Keratinocyte (primary cell): ENCODE data around the gene RPL26. TPM values are rescaled to one million over a fixed set of nuclear protein-coding genes. Genes with fewer than 3 reads are reported as not detected.
A peak's percentile ranks its signal among the peaks of the same experiment; 100 is the strongest.

ENCODE experiments used
- DNase-seq: peaks from one replicate; pipeline ENCODE4 v3.0.0-alpha.2; 2011; ENCODE audit warnings: low read depth, missing footprints, low spot score
- FAIRE-seq: peaks from 2 replicates; lab custom pipeline; 2011; peaks lifted over from hg19 to GRCh38; lab: Jason Lieb, UNC
- H2AFZ ChIP-seq: 2 replicates; pipeline ENCODE4 v1.6.0; 2012; ENCODE audit warnings: low read length, control low read depth, inconsistent platforms; ENCODE audit not compliant: control insufficient read depth
- H3K27ac ChIP-seq: 2 replicates; pipeline ENCODE4 v1.5.1; 2011; ENCODE audit warnings: low read length; ENCODE audit not compliant: control insufficient read depth, insufficient read depth
- H3K27me3 ChIP-seq: 3 replicates; pipeline ENCODE4 v1.6.0; 2011; ENCODE audit warnings: low read length; ENCODE audit not compliant: control insufficient read depth, insufficient read depth; ENCODE audit errors: extremely low read depth
- H3K36me3 ChIP-seq, 2 experiments: 2 replicates in 1 of 2; 3 replicates in 1 of 2; pipeline ENCODE4 v1.5.1; 2011; ENCODE audit warnings: low read length in 2 of 2, mild to moderate bottlenecking in 1 of 2; ENCODE audit not compliant: control insufficient read depth in 2 of 2, insufficient read depth in 2 of 2; ENCODE audit errors: extremely low read depth in 1 of 2
- H3K4me1 ChIP-seq: 3 replicates; pipeline ENCODE4 v1.5.1; 2011; ENCODE audit warnings: low read length; ENCODE audit not compliant: control insufficient read depth, insufficient read depth; ENCODE audit errors: extremely low read depth
- H3K4me2 ChIP-seq: 3 replicates; pipeline ENCODE4 v1.6.0; 2011; ENCODE audit warnings: low read depth, low read length; ENCODE audit not compliant: control insufficient read depth, insufficient read depth; ENCODE audit errors: extremely low read depth
- H3K4me3 ChIP-seq, 3 experiments: fragments of 200-600 bp in 1 of 3; sonication (generic) in 1 of 3; 2 replicates in 2 of 3; 3 replicates in 1 of 3; pipeline ENCODE4 v1.5.1; 2011 to 2016; ENCODE audit warnings: low read length in 3 of 3, mild to moderate bottlenecking in 3 of 3, control low read depth in 2 of 3, inconsistent platforms in 1 of 3, low read depth in 1 of 3, mixed read lengths in 1 of 3, mixed run types in 1 of 3, moderate library complexity in 1 of 3; ENCODE audit not compliant: control insufficient read depth in 2 of 3, insufficient read depth in 2 of 3; ENCODE audit errors: extremely low read depth in 1 of 3
- H3K79me2 ChIP-seq: 2 replicates; pipeline ENCODE4 v1.6.0; 2012; ENCODE audit warnings: low read length; ENCODE audit not compliant: control insufficient read depth, insufficient read depth
- H3K9ac ChIP-seq: 3 replicates; pipeline ENCODE4 v1.6.0; 2011; ENCODE audit warnings: low read length; ENCODE audit not compliant: control insufficient read depth, insufficient read depth; ENCODE audit errors: extremely low read depth
- H3K9me1 ChIP-seq: 3 replicates; pipeline ENCODE4 v1.6.0; 2011; ENCODE audit warnings: low read length; ENCODE audit not compliant: control insufficient read depth, insufficient read depth; ENCODE audit errors: extremely low read depth
- H3K9me3 ChIP-seq: 2 replicates; pipeline ENCODE4 v1.5.1; 2012; ENCODE audit warnings: low read depth, low read length; ENCODE audit not compliant: control insufficient read depth
- H4K20me1 ChIP-seq: 3 replicates; pipeline ENCODE4 v1.6.0; 2011; ENCODE audit warnings: low read length; ENCODE audit not compliant: control insufficient read depth, insufficient read depth; ENCODE audit errors: extremely low read depth
- EZH2 ChIP-seq: IDR thresholded peaks from one replicate; pipeline ENCODE4 v1.6.1; 2012; ENCODE audit warnings: inconsistent platforms, mild to moderate bottlenecking, low read length, moderate library complexity
- dilution Hi-C: fragments of 300-500 bp; cut with MboI; formaldehyde crosslinking; loops from one replicate; pipeline ENCODE4 v1.7.0; 2020; ENCODE audit warnings: low sequenced_read_pairs; ENCODE audit not compliant: extremely low pct_ligation_motif_present
- polyA plus RNA-seq, 5 experiments: library from polyadenylated mRNA; depleted of rRNA in 3 of 5; stranded (reverse) in 3 of 5; stranded (forward) in 1 of 5; unstranded in 1 of 5; fragments of >200 nt; gene quantifications; 1 replicate in 1 of 5; 2 replicates in 3 of 5; 3 replicates in 1 of 5; pipeline versions ENCODE4 v1.2.1 to v1.2.3, GENCODE V29; 2011 to 2012; ENCODE audit warnings: missing spikeins in 2 of 5, low read depth in 1 of 5, low replicate concordance in 1 of 5
- TF ChIP-seq, protein P1 (sequence below), 3 experiments: IDR thresholded peaks in 1 of 3; conservative IDR thresholded peaks in 1 of 3; optimal IDR thresholded peaks in 1 of 3; 2 replicates in 2 of 3; 3 replicates in 1 of 3; pipeline versions ENCODE3 to v1.5.1; 2011; ENCODE audit warnings: low read length in 3 of 3, mild to moderate bottlenecking in 3 of 3, moderate library complexity in 2 of 3, control low read depth in 1 of 3, inconsistent platforms in 1 of 3; ENCODE audit not compliant: insufficient read depth in 2 of 3; ENCODE audit errors: extremely low read depth in 1 of 3

Gene RPL26
- polyA plus RNA-seq, 1 donor (not counting 4 experiments of a cell fraction or from before 2014, with no cell fraction given), result 5,909 TPM

DNA sequence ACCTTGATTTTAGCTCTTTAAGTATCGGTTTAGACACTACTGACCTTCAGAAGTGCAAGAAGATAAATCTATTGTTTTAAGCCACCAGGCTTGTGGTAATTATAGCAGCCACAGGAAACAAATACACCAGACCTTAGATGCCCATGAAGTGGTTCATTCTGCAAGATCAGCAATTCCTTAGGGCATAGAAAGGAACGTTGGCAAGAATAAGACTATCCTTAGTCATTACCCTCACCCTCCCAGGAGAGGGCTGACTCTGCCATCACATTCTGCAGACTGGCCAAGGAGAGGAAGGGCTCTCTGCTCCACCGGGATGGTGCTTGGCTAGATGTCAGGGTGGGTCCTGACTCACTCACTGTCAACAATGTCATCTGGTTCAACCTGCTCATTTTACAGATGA, 38.6 kb upstream of the RPL26 start:
- Histone ChIP-seq H3K9ac (no peak overlapping the region), H3K9me3 (no peaks in the 10 kb centered on the region), H2AFZ (no peak overlapping the region), H3K4me2 (no peak overlapping the region), H3K79me2 (no peaks in the 10 kb centered on the region), H3K36me3 (no peaks in the 10 kb centered on the region), H3K27ac (no peak overlapping the region), H3K4me3 (no peak overlapping the region), H4K20me1 (no peaks in the 10 kb centered on the region), H3K27me3 (no peaks in the 10 kb centered on the region), H3K9me1 (no peaks in the 10 kb centered on the region), H3K4me1 (no peaks in the 10 kb centered on the region)
- peak; percentile 73 for FAIRE-seq
- dilution Hi-C loops, result no loop called here
- TF ChIP-seq, protein P1, sequence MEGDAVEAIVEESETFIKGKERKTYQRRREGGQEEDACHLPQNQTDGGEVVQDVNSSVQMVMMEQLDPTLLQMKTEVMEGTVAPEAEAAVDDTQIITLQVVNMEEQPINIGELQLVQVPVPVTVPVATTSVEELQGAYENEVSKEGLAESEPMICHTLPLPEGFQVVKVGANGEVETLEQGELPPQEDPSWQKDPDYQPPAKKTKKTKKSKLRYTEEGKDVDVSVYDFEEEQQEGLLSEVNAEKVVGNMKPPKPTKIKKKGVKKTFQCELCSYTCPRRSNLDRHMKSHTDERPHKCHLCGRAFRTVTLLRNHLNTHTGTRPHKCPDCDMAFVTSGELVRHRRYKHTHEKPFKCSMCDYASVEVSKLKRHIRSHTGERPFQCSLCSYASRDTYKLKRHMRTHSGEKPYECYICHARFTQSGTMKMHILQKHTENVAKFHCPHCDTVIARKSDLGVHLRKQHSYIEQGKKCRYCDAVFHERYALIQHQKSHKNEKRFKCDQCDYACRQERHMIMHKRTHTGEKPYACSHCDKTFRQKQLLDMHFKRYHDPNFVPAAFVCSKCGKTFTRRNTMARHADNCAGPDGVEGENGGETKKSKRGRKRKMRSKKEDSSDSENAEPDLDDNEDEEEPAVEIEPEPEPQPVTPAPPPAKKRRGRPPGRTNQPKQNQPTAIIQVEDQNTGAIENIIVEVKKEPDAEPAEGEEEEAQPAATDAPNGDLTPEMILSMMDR (optimal IDR thresholded peaks at IDR 0.05 in 1 of 3, IDR thresholded peaks at IDR 0.05 in 1 of 3, conservative IDR thresholded peaks at IDR 0.05 in 1 of 3; ENCODE audit: extremely low read depth in 1 of 3, insufficient read depth in 2 of 3, low read length in 3 of 3), result no peak
- TF ChIP-seq EZH2, result no peak
- DNase-seq, result no peak

DNA sequence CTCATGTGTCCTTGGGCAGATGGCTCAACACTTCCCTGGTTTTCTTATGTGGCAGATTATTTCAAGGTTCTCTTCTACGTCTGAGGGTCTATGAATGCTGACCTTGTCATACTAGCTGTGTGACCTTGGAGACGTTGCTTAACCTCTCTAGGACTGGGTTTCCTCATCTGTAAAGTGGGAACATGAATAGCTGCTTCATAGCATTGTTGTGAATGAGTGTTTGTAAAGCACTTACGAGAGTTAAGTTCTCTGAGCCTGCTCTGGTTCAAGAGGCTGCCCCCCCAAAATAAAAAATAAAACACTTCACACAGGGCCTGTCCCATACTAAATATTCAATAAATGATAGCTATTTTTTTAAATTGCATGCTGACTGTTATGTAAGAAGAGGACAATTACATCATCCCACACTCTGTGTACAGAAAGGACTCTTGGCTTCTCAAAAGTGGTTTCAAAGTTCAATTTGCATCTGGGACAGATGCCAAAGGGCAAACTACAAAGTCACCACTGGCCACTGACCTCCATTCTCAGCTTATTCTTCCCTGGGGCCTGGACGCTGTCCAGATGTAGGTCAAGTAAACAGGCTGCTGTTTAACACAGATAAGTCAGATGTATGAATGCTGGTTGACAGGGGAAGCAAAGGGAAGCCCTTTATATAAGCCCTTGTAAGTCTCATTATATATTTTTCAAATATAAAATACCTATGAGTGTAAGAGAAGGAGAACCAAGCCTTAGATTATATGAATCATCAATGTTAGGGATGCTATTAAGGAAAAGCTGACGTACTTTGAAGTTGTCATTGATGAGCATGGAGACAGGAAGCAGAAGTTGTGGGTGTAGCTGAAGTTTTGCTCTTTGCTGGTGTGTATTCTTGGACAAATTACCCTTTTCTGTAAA, 37.3 kb upstream of the RPL26 start:
- Histone ChIP-seq H3K4me1 (no peaks in the 10 kb centered on the region), H3K27ac (no peak overlapping the region), H3K9me3 (no peaks in the 10 kb centered on the region), H3K79me2 (no peaks in the 10 kb centered on the region), H2AFZ (no peak overlapping the region), H3K4me3 (no peak overlapping the region), H3K27me3 (no peaks in the 10 kb centered on the region), H3K9ac (no peak overlapping the region), H3K36me3 (no peaks in the 10 kb centered on the region), H4K20me1 (no peaks in the 10 kb centered on the region), H3K4me2 (no peak overlapping the region), H3K9me1 (no peaks in the 10 kb centered on the region)
- TF ChIP-seq, protein P1 (optimal IDR thresholded peaks at IDR 0.05 in 1 of 3, IDR thresholded peaks at IDR 0.05 in 1 of 3, conservative IDR thresholded peaks at IDR 0.05 in 1 of 3; ENCODE audit: extremely low read depth in 1 of 3, insufficient read depth in 2 of 3, low read length in 3 of 3), result no peak
- dilution Hi-C loops, result no loop called here
- DNase-seq (no peak), FAIRE-seq (no peak)
